Vagina (tissue), 2 donors: ENCODE measurements around the gene DSG3. TPM values are rescaled to one million over a fixed set of nuclear protein-coding genes. Genes with fewer than 3 reads are reported as not detected.

ENCODE experiments used
- DNase-seq, 2 donors: peaks; one replicate each; pipeline ENCODE4 v3.0.0-alpha.2; 2017; ENCODE audit errors: extremely low spot score in 2 of 2
- H3K27ac ChIP-seq: fragments of 200-600 bp; sonication (generic); one replicate; pipeline ENCODE4 v1.5.1; 2019
- H3K27me3 ChIP-seq: fragments of 200-600 bp; sonication (generic); one replicate; pipeline ENCODE4 v1.5.1; 2019
- H3K36me3 ChIP-seq, 2 donors: fragments of 200-600 bp; sonication (generic); one replicate each; pipeline ENCODE4 v1.5.1; 2017 to 2019
- H3K4me1 ChIP-seq: fragments of 200-600 bp; sonication (generic); one replicate; pipeline ENCODE4 v1.5.1; 2019
- H3K4me3 ChIP-seq, 2 donors: fragments of 200-600 bp; sonication (generic); 1 replicate in 1 of 2; 2 replicates in 1 of 2; pipeline ENCODE4 v1.5.1; 2016 to 2019
- H3K9me3 ChIP-seq: fragments of 200-600 bp; sonication (generic); one replicate; pipeline ENCODE4 v1.5.1; 2019
- CTCF ChIP-seq, 3 experiments: fragments of 450-650 bp in 2 of 3; fragments of 200-600 bp in 1 of 3; sonication (generic) in 1 of 3; IDR thresholded peaks; one replicate each; pipeline ENCODE4 v1.5.1; 2017 to 2019; ENCODE audit warnings: antibody characterized with exemption in 3 of 3, mild to moderate bottlenecking in 2 of 3, moderate library complexity in 2 of 3
- POLR2A ChIP-seq, 2 donors: fragments of 450-650 bp; IDR thresholded peaks; one replicate each; pipeline ENCODE4 v1.6.1; 2017; ENCODE audit warnings: antibody characterized with exemption in 2 of 2, mild to moderate bottlenecking in 2 of 2, moderate library complexity in 2 of 2
- POLR2AphosphoS5 ChIP-seq, 2 donors: sonication (generic); formaldehyde crosslinking; IDR thresholded peaks; one replicate each; pipeline ENCODE4 v1.9.0; 2017; ENCODE audit warnings: antibody characterized with exemption in 2 of 2, mild to moderate bottlenecking in 2 of 2, low read depth in 1 of 2; ENCODE audit not compliant: insufficient read depth in 1 of 2
- intact Hi-C: fragments of 100-400 bp; cut with DNase I; formaldehyde crosslinking; loops from one replicate; pipeline ENCODE4 v1.15.1; 2023
- total RNA-seq: library from RNA; depleted of rRNA; stranded (reverse); fragments of >200 nt; gene quantifications from one replicate; pipeline ENCODE4 v1.2.3, GENCODE V29; 2016

Gene DSG3
- total RNA-seq, 1 donor from 2014 or later: 192 TPM

- Histone ChIP-seq H3K27me3 (no peaks in the 10 kb centered on the region), H3K4me1 (no peaks in the 10 kb centered on the region), H3K27ac (no peak overlapping the region), H3K36me3 (no peaks in the 10 kb centered on the region), H3K9me3 (no peaks in the 10 kb centered on the region), H3K4me3 (no peak overlapping the region)
- TF ChIP-seq POLR2AphosphoS5 (IDR thresholded peaks at IDR 0.05; ENCODE audit: insufficient read depth in 1 of 2, low read depth in 1 of 2) (peak in 1 of 2 donors; percentile 40), POLR2A (IDR thresholded peaks at IDR 0.05) (no peak)
- intact Hi-C loops: no loop called here
- no peak for DNase-seq
These were observed 23.1 kb upstream of the DSG3 start for GRCh38 chr18:31424383-31424988.

GRCh38 chr18:31426021-31426420, 21.5 kb upstream of the DSG3 start:
- H3K9me3 ChIP-seq: no peaks in the 10 kb centered on the region
- peak overlapping the region in 1 of 2 donors; percentile 14 for H3K4me3 ChIP-seq
- H3K36me3 ChIP-seq: no peaks in the 10 kb centered on the region
- intact Hi-C loops: no loop called here
- no peak for TF ChIP-seq POLR2A (IDR thresholded peaks at IDR 0.05)
- no peak for TF ChIP-seq CTCF (IDR thresholded peaks at IDR 0.05)
- no peak for TF ChIP-seq POLR2AphosphoS5 (IDR thresholded peaks at IDR 0.05; ENCODE audit: insufficient read depth in 1 of 2, low read depth in 1 of 2)
- no peaks in the 10 kb centered on the region for H3K4me1 ChIP-seq
- H3K27ac ChIP-seq: peak overlapping the region; percentile 51
- H3K27me3 ChIP-seq: no peaks in the 10 kb centered on the region
- DNase-seq: no peak

DNA sequence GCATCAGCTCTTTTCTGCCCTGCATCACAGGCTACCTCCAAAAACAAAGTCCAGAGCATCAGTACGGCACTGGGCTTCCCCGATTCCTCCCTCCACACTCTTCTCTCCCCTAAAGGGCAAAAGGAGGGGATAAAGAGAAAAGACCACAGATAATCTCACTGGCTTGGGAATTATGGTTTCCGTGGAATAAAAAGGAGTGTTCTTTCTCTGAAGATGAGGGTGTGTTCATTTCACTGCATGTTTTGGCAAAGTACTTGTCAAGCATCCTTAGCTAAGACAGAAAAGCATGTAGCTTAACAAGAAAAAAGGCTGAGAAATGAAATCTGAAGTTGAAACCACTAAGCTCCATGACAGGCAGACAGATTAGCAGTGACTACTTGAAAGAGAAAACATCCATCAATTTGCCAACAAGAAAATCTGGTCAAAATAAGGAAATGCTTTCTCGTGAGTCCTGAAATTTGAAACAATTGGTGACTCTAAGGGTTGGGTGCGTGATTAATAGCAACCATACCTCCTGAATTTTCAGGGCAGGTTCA, 20.6 kb upstream of the DSG3 start:
- Histone ChIP-seq H3K27ac (peak overlapping the region; percentile 51), H3K4me1 (no peaks in the 10 kb centered on the region), H3K27me3 (no peaks in the 10 kb centered on the region), H3K4me3 (peak overlapping the region in 1 of 2 donors; percentile 14), H3K9me3 (no peaks in the 10 kb centered on the region), H3K36me3 (no peaks in the 10 kb centered on the region)
- TF ChIP-seq POLR2AphosphoS5 (IDR thresholded peaks at IDR 0.05; ENCODE audit: insufficient read depth in 1 of 2, low read depth in 1 of 2): peak in 1 of 2 donors; percentile 57
- TF ChIP-seq POLR2A (IDR thresholded peaks at IDR 0.05): no peak
- TF ChIP-seq CTCF (IDR thresholded peaks at IDR 0.05): no peak
- no peak for DNase-seq
- intact Hi-C loops: no loop called here

DNA sequence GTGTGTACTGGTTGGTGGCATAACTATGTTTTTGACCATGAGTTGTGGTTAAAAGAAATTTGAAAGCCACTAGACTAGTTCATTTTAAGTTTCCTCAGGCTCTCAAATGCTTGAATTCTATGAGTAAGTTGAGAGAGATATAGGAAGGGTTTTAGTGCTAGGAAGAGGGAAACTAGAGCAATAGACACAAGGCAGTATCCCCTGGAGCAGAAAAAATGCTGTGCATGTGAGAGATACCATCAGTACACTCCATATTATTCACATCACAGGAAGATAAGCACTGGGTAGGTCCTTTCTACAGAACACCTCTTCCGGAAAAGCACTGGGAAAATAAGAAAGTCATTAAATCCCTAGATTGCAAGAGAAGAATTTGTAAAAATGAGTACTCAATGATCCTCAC, 19.3 kb upstream of the DSG3 start:
- TF ChIP-seq POLR2A (IDR thresholded peaks at IDR 0.05) (no peak), POLR2AphosphoS5 (IDR thresholded peaks at IDR 0.05; ENCODE audit: insufficient read depth in 1 of 2, low read depth in 1 of 2) (no peak), CTCF (IDR thresholded peaks at IDR 0.05) (no peak)
- DNase-seq: no peak
- Histone ChIP-seq H3K4me3 (no peak overlapping the region), H3K9me3 (no peaks in the 10 kb centered on the region), H3K36me3 (no peaks in the 10 kb centered on the region), H3K4me1 (no peaks in the 10 kb centered on the region), H3K27me3 (no peaks in the 10 kb centered on the region), H3K27ac (no peak overlapping the region)
- intact Hi-C loops: no loop called here

GRCh38 chr18:31429623-31430022, 17.9 kb upstream of the DSG3 start:
- Histone ChIP-seq H3K9me3 (no peaks in the 10 kb centered on the region), H3K4me3 (no peak overlapping the region), H3K27ac (no peak overlapping the region), H3K36me3 (no peaks in the 10 kb centered on the region), H3K27me3 (no peaks in the 10 kb centered on the region), H3K4me1 (no peaks in the 10 kb centered on the region)
- TF ChIP-seq POLR2A (IDR thresholded peaks at IDR 0.05) (no peak), CTCF (IDR thresholded peaks at IDR 0.05) (no peak), POLR2AphosphoS5 (IDR thresholded peaks at IDR 0.05; ENCODE audit: insufficient read depth in 1 of 2, low read depth in 1 of 2) (peak in 1 of 2 donors; percentile 41)
- intact Hi-C loops: no loop called here
- DNase-seq: no peak
